H1 (cell line): ENCODE measurements around the gene TANC1. TPM values are rescaled to one million over a fixed set of nuclear protein-coding genes. Genes with fewer than 3 reads are reported as not detected.

Experiments
- ATF3 ChIP-seq: IDR thresholded peaks from 2 replicates; pipeline ENCODE4 v1.6.1; 2011; ENCODE audit warnings: low read depth, mild to moderate bottlenecking, low read length; ENCODE audit not compliant: insufficient read depth
- CHD2 ChIP-seq: IDR thresholded peaks from 2 replicates; pipeline ENCODE4 v1.6.1; 2012; ENCODE audit warnings: low read length, improper control_type of control experiment
- CHD7 ChIP-seq: fragments of 300-600 bp; sonication (generic); IDR thresholded peaks from 2 replicates; pipeline ENCODE4 v1.7.1; 2012; ENCODE audit warnings: low read length, moderate library complexity, mild to moderate bottlenecking, inconsistent platforms; ENCODE audit not compliant: insufficient replicate concordance
- CTBP2 ChIP-seq: IDR thresholded peaks from 2 replicates; pipeline ENCODE4 v1.7.0; 2011; ENCODE audit warnings: borderline replicate concordance, mild to moderate bottlenecking, moderate library complexity, mixed read lengths, low read length; ENCODE audit not compliant: insufficient read depth, insufficient read length
- EP300 ChIP-seq, 2 experiments: IDR thresholded peaks; 1 replicate in 1 of 2; 2 replicates in 1 of 2; pipeline ENCODE4 v1.6.1; 2011 to 2012; ENCODE audit warnings: low read depth in 2 of 2, low read length in 2 of 2, mild to moderate bottlenecking in 2 of 2, borderline replicate concordance in 1 of 2, inconsistent platforms in 1 of 2, moderate library complexity in 1 of 2
- FOSL1 ChIP-seq: IDR thresholded peaks from 2 replicates; pipeline ENCODE4 v1.6.1; 2011; ENCODE audit warnings: mild to moderate bottlenecking, low read depth, low read length, moderate library complexity; ENCODE audit not compliant: insufficient read depth
- polyA plus RNA-seq, 7 experiments: library from polyadenylated mRNA; depleted of rRNA in 3 of 7; stranded (reverse) in 5 of 7; unstranded in 2 of 7; fragments of >200 nt in 5 of 7; fragments of 200-250 nt in 2 of 7; gene quantifications; 1 replicate in 5 of 7; 2 replicates in 1 of 7; 4 replicates in 1 of 7; pipeline versions ENCODE4 v1.2.1 to v1.2.3, GENCODE V29; 2011 to 2013; ENCODE audit warnings: missing spikeins in 2 of 7, mixed read lengths in 2 of 7
- total RNA-seq: library from RNA; stranded (reverse); fragmentation: NEBNext Ultra II Directional; extraction: Animal tissue kit (Norgen Biotek cat#: 25700); gene quantifications from 2 replicates; pipeline ENCODE4 v1.2.1, GENCODE V29; 2021

Gene TANC1
- total and polyA plus RNA-seq, 2 of the 8 experiments (the other 6 are each of a cell fraction or from before 2014, with no cell fraction given) = 4.1 to 7.6 TPM

GRCh38 chr2:159002462-159003111, 34.1 kb downstream of the TANC1 start (continued):
- no peak for TF ChIP-seq CHD7
- no peak for TF ChIP-seq CTBP2
- TF ChIP-seq EP300 (IDR thresholded peaks at IDR 0.05; ENCODE audit: borderline replicate concordance in 1 of 2, low read depth in 2 of 2, low read length in 2 of 2) = no peak
- TF ChIP-seq ATF3 = no peak
- no peak for TF ChIP-seq CHD2
- no peak for TF ChIP-seq FOSL1
